Astrocyte (in vitro differentiated cells and primary cell): ENCODE measurements around the gene TBC1D24.

Experiments
- CTCF ChIP-seq: IDR thresholded peaks from 2 replicates; pipeline ENCODE4 v1.5.1; 2011; ENCODE audit warnings: low read depth, mild to moderate bottlenecking, inconsistent platforms, low read length, moderate library complexity; ENCODE audit not compliant: insufficient read depth
- EZH2 ChIP-seq: IDR thresholded peaks from 2 replicates; pipeline ENCODE4 v1.6.1; 2012; ENCODE audit warnings: mild to moderate bottlenecking, low read length, inconsistent platforms; ENCODE audit not compliant: insufficient read depth

DNA sequence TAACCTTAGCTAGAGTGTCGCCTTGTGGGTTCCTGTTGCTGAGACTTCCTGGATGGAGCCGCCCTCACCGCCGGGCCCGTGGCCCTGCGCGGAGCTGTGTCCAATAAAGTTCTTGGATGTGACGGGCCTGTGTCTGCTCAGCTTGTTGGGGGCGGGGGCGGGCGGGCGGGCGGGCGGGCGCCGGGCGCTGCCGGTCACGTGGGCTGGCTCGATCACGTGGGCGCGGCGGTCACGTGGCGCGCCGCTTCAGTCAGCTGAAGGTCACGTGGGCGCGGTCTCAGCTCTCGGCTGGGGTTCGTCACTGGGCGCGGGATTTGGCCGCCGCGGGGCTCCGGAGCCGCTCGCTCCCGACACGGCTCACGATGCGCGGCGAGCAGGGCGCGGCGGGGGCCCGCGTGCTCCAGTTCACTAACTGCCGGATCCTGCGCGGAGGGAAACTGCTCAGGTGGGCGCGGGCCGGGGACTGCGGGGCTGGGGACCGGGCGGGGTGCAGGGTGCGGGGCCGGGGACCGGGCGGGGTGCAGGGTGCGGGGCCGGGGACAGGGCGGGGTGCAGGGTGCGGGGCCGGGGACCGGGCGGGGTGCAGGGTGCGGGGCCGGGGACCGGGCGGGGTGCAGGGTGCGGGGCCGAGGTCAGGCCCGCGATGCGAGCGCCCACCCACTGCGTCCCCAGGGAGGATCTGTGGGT lies 45.3 kb downstream of the TBC1D24 start, which contains the start of gene AMDHD2:
- TF ChIP-seq CTCF (no peak), EZH2 (no peak)
